ENCODE results near the gene CCDC86. TPM values are rescaled to one million over a fixed set of nuclear protein-coding genes. Genes with fewer than 3 reads are reported as not detected.

Gene CCDC86
- total RNA-seq, 1 experiment from 2014 or later: 7.3 TPM

DNA sequence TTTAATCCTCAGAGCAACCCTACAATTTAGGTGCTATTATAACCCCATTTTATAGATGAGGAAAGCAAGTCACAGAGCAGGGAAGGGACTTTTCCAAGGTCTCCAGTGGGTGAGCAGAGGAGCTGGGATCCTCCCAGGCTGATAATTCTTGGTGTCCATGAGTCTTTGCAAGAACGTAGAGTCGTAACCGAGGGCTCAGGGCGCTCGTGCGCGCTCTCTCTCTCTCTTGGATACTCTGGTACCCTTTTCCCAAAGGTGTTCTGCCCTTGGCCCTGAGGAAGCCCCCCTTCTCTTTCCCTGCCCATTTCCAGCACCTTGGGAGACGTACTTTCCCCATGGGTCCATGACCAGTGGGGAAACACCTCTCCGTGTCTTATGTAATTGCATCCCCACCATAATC is 20.3 kb downstream of the CCDC86 start:
- DNase-seq (ENCODE audit: low read depth): no peak
- in situ Hi-C loops (cut with HindIII; ENCODE audit: low pct_unique_long_range_greater_than_20kb, low sequenced_read_pairs): no loop called here

DNA sequence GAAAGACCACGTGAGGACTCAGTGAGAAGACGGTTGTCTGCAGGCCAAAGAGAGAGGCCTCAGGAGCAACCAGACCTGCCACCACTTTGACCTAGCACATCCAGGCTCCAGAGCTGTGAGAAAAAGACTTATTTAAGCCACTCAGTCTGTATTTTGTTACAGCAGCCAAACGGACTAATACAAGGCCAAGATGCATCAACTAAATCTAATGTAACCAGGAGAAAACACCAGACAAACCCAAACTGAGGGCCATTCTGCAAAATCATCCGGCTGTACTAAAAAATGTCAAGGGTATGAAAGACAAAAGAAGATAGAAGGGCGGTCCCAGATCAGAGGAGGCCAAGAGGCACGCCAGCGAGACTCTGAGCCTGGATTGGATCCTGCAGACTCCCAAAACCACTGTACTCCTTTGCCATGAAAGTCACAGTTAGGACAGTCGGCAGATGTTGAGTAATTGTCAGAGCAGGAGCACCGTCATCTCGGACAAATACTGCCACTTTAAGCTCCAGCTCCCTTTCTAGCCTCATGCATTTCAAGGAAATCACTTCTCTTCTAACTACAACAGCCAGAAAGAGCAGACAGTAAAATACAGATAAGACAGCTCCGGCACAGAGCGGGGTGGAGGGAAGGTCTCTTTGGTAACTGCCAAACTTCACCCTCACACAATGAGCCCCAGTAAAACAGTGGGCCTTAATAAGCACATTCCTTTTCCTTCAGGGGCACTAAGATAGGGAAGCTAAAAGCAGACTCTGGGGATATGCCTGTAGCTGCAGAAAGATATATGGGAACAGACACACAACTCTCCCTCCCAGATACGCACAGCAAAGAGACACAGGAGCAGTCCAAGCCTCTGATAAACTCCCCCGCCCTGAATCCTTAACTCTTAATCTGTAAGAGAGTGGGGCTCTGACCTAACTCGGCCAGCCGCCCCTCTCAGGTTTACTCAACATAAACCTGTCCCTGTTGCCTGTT is 21.9 kb downstream of the CCDC86 start:
- no peak for DNase-seq (ENCODE audit: low read depth)
- in situ Hi-C loops (cut with HindIII; ENCODE audit: low pct_unique_long_range_greater_than_20kb, low sequenced_read_pairs): no loop called here

DNA sequence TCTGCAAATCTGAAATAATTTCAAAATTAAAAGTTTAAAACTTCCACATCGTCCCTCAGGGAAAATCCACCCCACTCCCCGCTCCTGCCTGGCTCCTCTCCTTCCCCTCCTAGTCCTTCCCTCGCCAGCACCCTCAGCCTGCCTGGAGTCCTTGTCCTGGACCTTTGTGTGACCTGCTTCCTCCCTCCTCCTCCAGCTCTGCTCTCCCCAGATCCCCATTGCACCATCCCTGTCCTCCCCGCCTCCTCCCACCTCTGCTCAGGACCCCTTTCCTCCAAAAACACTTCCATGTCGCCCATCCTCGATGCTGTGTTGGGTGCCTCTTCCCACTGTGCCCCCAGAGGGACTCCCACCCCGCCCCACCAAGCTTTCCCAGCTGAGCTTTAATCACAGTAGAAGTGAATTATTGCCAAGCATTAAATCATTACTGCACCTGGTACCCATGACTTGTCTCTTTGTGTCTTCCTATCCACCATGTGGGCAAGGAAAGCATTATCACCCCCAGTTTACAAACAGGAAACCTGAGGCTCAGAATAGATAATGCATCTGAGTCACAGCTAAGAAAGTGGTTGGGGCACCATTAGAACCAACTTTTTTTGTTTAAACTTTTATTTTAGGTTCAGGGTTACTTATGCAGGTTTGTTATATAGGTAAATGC is 23.1 kb downstream of the CCDC86 start:
- no peak for DNase-seq (ENCODE audit: low read depth)
- in situ Hi-C loops (cut with HindIII; ENCODE audit: low pct_unique_long_range_greater_than_20kb, low sequenced_read_pairs): no loop called here

DNA sequence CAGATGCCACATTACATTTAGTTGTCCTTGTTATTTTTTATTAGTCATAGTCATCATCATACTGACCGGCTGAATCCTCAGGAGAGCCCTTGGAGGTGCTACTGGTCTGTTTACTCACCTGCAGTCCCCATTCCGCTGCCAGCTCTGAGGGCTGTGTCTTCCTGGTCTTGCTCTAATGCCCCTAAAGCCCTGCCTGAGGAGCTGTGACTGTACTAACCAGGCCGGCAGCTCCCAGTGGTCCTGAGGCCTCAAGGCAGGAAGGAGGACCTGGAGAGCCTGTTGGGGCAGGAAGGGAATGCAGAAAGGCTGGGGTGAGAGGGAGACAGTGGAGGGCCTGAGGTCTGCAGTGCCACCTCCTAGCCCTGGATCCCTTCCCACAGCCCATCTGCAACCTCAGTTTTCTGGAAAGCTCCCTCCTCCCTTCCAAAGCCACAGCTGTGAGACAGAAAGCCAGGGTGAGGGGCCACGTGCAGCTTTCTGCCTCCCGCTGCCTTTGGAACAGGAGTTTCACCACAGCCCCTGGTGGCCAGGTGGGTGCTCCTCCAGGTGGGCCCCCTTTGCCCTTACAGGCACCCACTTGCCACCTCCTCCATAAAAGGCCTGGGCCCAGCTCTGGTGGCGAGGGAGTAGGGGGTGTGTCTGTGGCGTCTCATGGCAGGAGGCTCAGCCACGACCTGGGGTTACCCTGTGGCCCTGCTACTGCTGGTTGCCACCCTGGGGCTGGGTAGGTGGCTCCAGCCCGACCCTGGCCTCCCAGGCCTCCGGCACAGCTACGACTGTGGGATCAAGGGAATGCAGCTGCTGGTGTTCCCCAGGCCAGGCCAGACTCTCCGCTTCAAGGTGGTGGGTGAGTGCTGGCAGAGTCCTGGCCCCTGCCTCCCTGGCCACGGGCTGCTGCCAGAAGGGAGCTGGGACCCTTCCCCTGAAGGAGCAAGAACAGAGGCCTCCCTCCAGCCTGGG is 25.3 kb downstream of the CCDC86 start, which contains the start of gene ZP1:
Gene ZP1, plus strand, starts transcription at position 632 of the 960 bp plus-strand sequence. Its CDS starts 20 bp downstream, at position 652.
- DNase-seq (ENCODE audit: low read depth): no peak
- in situ Hi-C loops (cut with HindIII; ENCODE audit: low pct_unique_long_range_greater_than_20kb, low sequenced_read_pairs): no loop called here

DNA sequence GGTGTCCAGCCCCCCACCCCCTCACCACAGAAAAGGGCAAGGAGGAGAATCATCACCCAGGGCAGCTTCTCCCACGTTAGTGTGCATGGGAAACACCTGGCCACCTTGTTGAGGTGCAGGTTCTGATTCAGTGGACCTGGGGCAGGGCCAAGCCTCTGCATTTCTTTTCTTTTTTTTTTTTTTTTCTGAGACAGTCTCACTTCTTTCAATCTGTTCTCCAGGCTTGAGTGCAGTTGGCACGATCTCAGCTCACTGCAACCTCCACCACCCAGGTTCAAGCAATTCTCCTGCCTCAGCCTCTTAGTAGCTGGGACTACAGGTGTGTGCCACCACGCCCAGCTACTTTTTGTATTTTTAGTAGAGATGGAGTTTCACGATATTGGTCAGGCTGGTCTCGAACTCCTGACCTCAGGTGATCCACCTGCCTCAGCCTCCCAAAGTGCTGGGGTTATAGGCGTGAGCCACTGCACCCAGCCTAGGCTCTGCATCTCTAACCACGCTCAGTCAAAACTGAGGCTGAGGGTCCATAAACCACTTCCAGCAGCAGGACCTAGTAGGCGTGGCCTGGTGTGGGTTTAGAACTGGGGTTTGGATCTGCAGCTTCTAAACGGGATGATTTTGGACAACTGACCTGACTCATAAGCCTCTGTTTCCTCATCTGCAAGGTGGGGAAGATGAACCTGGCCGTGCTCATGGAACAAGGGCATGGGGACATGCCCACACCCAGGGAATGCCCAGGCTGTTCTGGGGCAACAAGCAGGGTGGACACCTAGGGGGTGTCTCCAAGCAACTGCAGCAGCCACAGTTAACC is 26.2 kb downstream of the CCDC86 start:
- in situ Hi-C loops (cut with HindIII; ENCODE audit: low pct_unique_long_range_greater_than_20kb, low sequenced_read_pairs): no loop called here
- DNase-seq (ENCODE audit: low read depth): no peak

DNA sequence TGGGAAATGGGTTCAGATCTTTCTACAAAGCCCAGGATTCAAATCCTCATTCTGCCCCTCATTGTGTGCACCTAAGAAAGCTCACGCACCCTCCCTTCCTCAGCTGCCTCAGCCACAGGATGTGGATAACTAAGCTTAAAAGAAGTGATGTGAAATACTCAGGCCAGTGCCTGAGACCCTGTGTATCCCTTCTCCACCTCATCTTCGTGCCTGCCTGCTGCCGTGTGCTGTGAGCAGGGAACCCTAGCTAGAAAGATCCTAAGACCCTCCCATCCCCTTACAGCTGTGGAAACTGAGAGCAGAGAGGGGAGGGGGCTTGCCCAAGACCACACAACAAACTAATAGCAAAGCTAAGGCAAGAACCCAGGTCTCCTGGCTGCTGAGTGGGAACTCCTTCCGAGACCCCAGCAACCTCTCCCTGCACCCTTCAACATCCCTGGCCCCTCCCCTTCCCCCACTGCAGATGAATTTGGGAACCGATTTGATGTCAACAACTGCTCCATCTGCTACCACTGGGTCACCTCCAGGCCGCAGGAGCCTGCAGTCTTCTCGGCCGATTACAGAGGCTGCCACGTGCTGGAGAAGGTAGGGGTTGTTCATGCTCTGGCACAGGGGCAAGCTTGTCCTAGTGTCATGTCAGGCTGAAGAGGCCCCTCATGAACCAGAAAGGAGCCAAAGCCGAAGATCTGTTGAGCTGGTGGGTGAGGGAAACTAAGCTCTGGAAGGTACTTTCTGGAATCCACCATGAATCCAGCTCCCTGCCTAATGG is 27.0 kb downstream of the CCDC86 start:
- in situ Hi-C loops (cut with HindIII; ENCODE audit: low pct_unique_long_range_greater_than_20kb, low sequenced_read_pairs): no loop called here

DNA sequence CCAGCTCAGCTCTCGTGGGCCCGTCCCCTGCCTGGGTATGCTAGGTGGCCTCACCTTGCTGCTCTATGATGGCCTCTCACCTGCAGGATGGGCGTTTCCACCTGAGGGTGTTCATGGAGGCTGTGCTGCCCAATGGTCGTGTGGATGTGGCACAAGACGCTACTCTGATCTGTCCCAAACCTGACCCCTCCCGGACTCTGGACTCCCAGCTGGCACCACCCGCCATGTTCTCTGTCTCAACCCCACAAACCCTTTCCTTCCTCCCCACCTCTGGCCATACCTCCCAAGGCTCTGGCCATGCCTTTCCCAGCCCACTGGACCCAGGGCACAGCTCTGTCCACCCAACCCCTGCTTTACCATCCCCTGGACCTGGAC is 27.5 kb downstream of the CCDC86 start:
- no peak for DNase-seq (ENCODE audit: low read depth)
- in situ Hi-C loops (cut with HindIII; ENCODE audit: low pct_unique_long_range_greater_than_20kb, low sequenced_read_pairs): no loop called here

More for the DNA sequence above, 27.0 kb downstream of the CCDC86 start:
- no peak for DNase-seq (ENCODE audit: low read depth)

DNA sequence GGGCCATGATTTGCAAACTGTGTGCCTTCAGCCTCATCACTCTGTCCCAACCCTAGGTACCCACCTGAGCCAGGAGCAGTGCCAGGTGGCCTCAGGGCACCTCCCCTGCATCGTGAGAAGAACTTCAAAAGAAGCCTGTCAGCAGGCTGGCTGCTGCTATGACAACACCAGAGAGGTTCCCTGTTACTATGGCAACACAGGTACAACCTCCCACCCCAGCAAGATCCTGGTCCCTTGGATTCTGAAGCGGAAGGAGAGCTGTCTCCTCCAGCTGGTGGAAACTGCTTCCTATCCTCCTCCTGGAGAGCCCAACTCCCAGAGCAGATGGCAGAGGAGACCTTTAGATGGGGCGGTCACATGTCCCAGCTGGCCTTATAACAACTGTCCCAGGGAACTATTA is 28.4 kb downstream of the CCDC86 start:
- no peak for DNase-seq (ENCODE audit: low read depth)
- in situ Hi-C loops (cut with HindIII; ENCODE audit: low pct_unique_long_range_greater_than_20kb, low sequenced_read_pairs): no loop called here

DNA sequence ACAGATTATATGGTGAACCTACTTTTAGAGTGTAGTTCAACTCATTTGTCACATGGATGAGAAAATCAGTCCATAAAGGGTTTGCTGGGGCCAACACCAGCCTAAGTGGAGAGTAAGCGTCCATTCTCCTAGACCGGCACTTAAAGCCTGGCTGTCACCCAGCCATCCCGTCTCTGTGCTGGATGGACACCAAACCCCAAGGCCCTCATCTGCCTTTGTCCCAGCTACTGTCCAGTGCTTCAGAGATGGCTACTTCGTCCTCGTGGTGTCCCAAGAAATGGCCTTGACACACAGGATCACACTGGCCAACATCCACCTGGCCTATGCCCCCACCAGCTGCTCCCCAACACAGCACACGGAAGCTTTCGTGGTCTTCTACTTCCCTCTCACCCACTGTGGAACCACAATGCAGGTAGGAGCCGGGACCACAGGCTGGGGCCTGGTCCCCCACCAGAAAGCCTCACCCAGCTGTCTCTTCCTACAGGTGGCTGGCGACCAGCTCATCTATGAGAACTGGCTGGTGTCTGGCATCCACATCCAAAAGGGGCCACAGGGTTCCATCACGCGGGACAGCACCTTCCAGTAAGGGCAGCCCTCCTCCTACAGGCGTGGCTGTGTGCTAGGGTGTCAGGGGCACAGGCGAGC is 28.9 kb downstream of the CCDC86 start:
- no peak for DNase-seq (ENCODE audit: low read depth)
- in situ Hi-C loops (cut with HindIII; ENCODE audit: low pct_unique_long_range_greater_than_20kb, low sequenced_read_pairs): no loop called here

DNA sequence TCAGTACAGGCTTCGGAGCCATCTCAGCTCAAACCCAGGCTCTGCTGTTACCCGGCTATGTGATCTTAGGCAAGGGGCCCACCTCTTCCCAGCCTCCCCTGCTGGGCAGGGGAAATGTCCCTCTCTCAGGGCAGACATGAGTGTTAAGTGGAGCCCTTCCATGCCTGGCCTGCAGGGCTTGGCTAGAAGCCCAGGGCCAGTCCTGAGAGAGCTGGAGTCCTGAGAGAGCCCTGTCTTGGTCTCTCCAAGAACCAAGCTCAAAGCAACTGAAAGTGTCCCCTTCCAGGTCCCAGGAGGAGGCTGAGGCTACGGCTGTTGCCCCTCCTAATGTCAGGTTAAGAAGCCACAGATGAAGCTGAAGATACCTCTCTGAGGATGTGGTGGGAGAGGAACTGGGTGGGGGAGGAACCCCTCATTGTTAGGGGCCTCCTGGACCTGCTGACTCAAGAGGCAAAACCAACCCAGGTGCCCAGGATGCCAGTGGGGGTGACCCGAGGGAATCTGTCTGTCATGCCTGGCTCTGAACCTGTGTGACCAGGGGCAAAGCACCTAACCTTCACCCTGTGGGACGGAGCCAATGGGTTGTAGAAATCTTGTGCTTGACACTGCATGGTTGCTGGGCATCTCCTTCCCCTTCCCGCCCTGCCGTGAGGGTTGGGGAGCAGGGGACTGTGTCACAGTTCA is 29.6 kb downstream of the CCDC86 start:
- in situ Hi-C loops (cut with HindIII; ENCODE audit: low pct_unique_long_range_greater_than_20kb, low sequenced_read_pairs): no loop called here
- no peak for DNase-seq (ENCODE audit: low read depth)

DNA sequence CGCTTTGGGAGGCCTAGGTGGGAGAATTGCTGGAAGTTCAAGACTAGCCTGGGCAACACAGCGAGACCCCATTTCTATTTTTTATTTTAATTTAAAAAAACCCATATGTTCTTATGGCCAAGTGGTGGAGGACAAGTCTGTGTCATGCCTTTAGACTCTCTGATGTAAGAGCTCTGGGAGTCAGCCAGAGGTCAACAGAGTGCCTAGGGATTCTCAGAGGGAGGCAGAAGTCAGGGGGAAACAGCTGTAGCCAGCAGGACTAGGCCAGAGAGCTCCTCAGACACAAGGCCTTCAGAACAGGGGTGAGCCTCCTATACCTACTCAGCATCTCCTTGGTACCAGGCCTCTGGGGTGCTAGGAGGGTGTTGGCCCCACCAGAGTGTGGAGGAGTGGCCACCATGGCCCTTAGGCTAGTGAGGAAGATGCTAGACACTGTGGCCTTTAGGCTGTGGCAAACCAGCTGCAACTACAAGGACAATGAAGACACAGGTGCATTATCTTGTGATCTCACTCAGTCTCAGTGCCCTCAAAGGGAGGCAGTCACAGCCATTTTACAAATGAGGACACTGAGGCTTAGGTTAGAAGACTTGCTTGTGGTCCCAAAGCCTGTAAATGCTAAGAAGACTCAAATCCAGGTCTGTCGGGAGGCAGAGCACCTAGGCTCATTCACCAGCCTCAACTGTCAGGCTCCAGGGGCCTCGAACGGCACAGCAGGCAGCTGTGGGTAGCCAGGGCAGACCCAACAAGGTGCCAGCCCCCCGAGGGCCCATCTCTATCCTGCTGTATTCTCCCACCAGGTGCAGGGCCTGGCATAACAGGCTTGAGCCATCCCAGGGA is 30.4 kb downstream of the CCDC86 start:
- no peak for DNase-seq (ENCODE audit: low read depth)
- in situ Hi-C loops (cut with HindIII; ENCODE audit: low pct_unique_long_range_greater_than_20kb, low sequenced_read_pairs): no loop called here

DNA sequence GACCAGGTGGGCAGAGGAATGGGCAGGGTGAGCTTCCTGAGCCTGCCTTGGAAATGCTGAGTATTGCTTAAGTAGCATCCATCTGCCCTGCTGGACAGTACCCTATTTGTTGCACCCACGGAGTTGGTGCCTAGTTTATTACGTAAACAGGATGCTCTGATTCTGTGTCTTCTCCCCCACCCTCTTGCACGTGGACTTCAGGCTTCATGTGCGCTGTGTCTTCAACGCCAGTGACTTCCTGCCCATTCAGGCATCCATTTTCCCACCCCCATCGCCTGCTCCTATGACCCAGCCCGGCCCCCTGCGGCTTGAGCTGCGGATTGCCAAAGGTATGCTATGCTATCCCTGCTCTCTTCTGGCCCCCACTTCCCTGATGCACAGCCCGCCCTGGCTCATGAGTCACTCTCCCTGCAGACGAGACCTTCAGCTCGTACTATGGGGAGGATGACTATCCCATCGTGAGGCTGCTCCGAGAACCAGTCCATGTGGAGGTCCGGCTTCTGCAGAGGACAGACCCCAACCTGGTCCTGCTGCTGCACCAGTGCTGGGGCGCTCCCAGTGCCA is 31.1 kb downstream of the CCDC86 start:
- in situ Hi-C loops (cut with HindIII; ENCODE audit: low pct_unique_long_range_greater_than_20kb, low sequenced_read_pairs): no loop called here
- DNase-seq (ENCODE audit: low read depth): no peak

DNA sequence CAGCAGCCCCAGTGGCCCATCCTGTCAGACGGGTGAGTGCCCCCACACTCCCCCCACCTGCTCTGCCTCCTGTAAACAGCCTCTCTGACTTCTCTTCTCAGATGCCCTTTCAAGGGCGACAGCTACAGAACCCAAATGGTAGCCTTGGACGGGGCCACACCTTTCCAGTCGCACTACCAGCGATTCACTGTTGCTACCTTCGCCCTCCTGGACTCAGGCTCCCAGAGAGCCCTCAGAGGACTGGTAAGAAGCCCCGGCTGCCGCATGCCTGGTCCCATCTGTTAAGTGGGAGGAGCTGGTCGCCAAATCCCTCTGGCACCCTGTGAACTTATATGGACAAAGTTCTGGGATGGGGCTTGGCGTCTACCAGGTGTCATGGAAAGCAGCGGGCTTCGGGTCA is 31.6 kb downstream of the CCDC86 start:
- in situ Hi-C loops (cut with HindIII; ENCODE audit: low pct_unique_long_range_greater_than_20kb, low sequenced_read_pairs): no loop called here
- DNase-seq (ENCODE audit: low read depth): no peak

DNA sequence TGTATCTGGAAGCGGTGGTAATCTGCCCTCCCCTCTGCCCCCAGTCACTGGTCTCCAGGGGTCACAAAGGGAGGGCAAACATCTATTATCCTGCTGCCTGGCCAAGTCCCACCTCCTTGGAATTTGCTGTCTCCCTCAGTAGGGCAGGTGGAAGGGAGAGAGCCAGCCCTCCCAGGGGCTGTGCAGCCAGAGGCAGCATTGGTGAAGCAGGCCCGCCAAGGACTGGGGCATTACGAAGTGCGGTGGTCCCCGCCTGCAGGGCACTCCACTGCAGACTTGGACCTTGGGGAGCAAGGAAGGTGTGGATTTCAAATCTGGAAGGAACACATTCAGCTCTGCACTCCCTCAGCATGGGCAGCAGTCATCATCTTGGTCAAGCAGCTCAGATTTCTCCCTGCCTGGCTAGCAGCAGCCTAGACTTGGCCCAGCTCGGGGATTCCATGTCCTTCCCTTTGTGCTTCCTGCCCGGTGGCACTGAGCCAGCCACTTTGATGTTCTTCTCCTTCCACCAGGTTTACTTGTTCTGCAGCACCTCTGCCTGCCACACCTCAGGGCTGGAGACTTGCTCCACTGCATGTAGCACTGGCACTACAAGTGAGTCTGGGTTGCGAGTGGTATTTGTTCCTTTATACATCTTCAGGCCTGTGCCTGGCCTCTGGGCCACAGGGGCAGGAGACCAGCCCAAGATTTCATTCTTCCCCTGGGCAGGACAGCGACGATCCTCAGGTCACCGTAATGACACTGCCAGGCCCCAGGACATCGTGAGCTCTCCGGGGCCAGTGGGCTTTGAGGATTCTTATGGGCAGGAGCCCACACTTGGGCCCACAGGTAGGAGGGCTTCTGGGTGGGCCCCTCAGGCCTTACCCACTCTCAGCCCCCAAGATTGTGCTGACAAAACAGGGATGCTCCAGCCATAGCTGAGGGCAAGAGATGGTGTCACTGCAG is 32.8 kb downstream of the CCDC86 start:
- in situ Hi-C loops (cut with HindIII; ENCODE audit: low pct_unique_long_range_greater_than_20kb, low sequenced_read_pairs): no loop called here
- no peak for DNase-seq (ENCODE audit: low read depth)
